Mesendoderm (in vitro differentiated cells): ENCODE results near the gene IL13.

ENCODE experiments used
- DNase-seq: peaks from one replicate; pipeline ENCODE4 v3.0.0; 2013
- H2AK5ac ChIP-seq: 2 replicates; pipeline ENCODE4 v1.6.1; 2013; ENCODE audit warnings: low read length, inconsistent platforms
- H2BK120ac ChIP-seq: 2 replicates; pipeline ENCODE4 v1.6.1; 2013; ENCODE audit warnings: low read depth, mild to moderate bottlenecking, low read length, moderate library complexity, mixed read lengths
- H2BK15ac ChIP-seq: replicated peaks from 2 replicates; pipeline ENCODE4 v1.6.1; 2013; ENCODE audit warnings: low read depth, mild to moderate bottlenecking, moderate library complexity
- H2BK5ac ChIP-seq: 2 replicates; pipeline ENCODE4 v1.6.1; 2013; ENCODE audit warnings: low read length, inconsistent platforms
- H3K18ac ChIP-seq: 2 replicates; pipeline ENCODE4 v1.6.1; 2013; ENCODE audit warnings: mild to moderate bottlenecking, low read length, mixed read lengths
- H3K23ac ChIP-seq: one replicate; pipeline ENCODE4 v1.6.1; 2013; ENCODE audit warnings: low read length
- H3K27ac ChIP-seq: 2 replicates; pipeline ENCODE4 v1.5.1; 2013; ENCODE audit warnings: low read depth, mild to moderate bottlenecking, inconsistent platforms, low read length, moderate library complexity
- H3K27me3 ChIP-seq: 2 replicates; pipeline ENCODE4 v1.6.1; 2013; ENCODE audit warnings: low read length, control low read depth, mild to moderate bottlenecking, inconsistent platforms; ENCODE audit not compliant: insufficient read depth, poor library complexity
- H3K36me3 ChIP-seq: 2 replicates; pipeline ENCODE4 v1.6.1; 2013; ENCODE audit warnings: low read length, inconsistent platforms; ENCODE audit not compliant: control insufficient read depth, insufficient read depth
- H3K4ac ChIP-seq: one replicate; pipeline ENCODE4 v1.6.1; 2013; ENCODE audit warnings: low read depth, mild to moderate bottlenecking, low read length, moderate library complexity
- H3K4me1 ChIP-seq: 2 replicates; pipeline ENCODE4 v1.6.1; 2013; ENCODE audit warnings: low read depth, low read length, inconsistent platforms; ENCODE audit not compliant: control insufficient read depth
- H3K4me2 ChIP-seq: 2 replicates; pipeline ENCODE4 v1.6.1; 2013; ENCODE audit warnings: low read length
- H3K4me3 ChIP-seq: 2 replicates; pipeline ENCODE4 v1.5.1; 2013; ENCODE audit warnings: mild to moderate bottlenecking, low read length
- H3K56ac ChIP-seq: one replicate; pipeline ENCODE4 v1.6.1; 2013; ENCODE audit warnings: low read length
- H3K79me1 ChIP-seq: 2 replicates; pipeline ENCODE4 v1.6.1; 2013; ENCODE audit warnings: low read length, inconsistent platforms
- H3K79me2 ChIP-seq: 2 replicates; pipeline ENCODE4 v1.6.1; 2013; ENCODE audit warnings: mild to moderate bottlenecking, low read length; ENCODE audit not compliant: control insufficient read depth, insufficient read depth
- H3K9ac ChIP-seq: 2 replicates; pipeline ENCODE4 v1.6.1; 2013; ENCODE audit warnings: low read length, inconsistent platforms
- H4K5ac ChIP-seq: one replicate; pipeline ENCODE4 v1.6.1; 2013; ENCODE audit warnings: low read length
- H4K8ac ChIP-seq: one replicate; pipeline ENCODE4 v1.6.1; 2013; ENCODE audit warnings: low read depth, mild to moderate bottlenecking, control low read depth, low read length, moderate library complexity
- WGBS: extraction: QIAGEN DNeasy Blood & Tissue Kit; methylation state at CpG from one replicate; pipeline ENCODE4 v1.1.7; 2013; ENCODE audit warnings: low lambda C conversion rate, missing lambda C conversion rate; ENCODE audit not compliant: insufficient coverage; ENCODE audit errors: extremely low coverage; 5-methylcytosine and 5-hydroxymethylcytosine counted together

Gene IL13

GRCh38 chr5:132673488-132673887, 15.5 kb downstream of the IL13 start:
- H3K4ac ChIP-seq, result no peak overlapping the region
- peaks cover 2% of the 10 kb centered on the region for H3K4me1 ChIP-seq
- H3K4me2 ChIP-seq, result no peak overlapping the region
- H2AK5ac ChIP-seq, result no peak overlapping the region
- H3K27ac ChIP-seq, result no peak overlapping the region
- no peak overlapping the region for H2BK15ac ChIP-seq
- H3K23ac ChIP-seq, result no peak overlapping the region
- H3K9ac ChIP-seq, result no peak overlapping the region
- no peak overlapping the region for H3K18ac ChIP-seq
- no CpG with 5 or more reads among the region's 1 CpG for WGBS
- H3K27me3 ChIP-seq, result no peaks in the 10 kb centered on the region
- no peak overlapping the region for H3K56ac ChIP-seq
- DNase-seq, result no peak
- no peak overlapping the region for H4K5ac ChIP-seq
- H3K79me1 ChIP-seq, result no peaks in the 10 kb centered on the region
- no peak overlapping the region for H4K8ac ChIP-seq
- H3K36me3 ChIP-seq, result no peaks in the 10 kb centered on the region
- no peak overlapping the region for H2BK120ac ChIP-seq
- no peak overlapping the region for H3K4me3 ChIP-seq
- H3K79me2 ChIP-seq, result no peaks in the 10 kb centered on the region
- no peak overlapping the region for H2BK5ac ChIP-seq

- Histone ChIP-seq H2AK5ac (no peak within 1 kb of the TSS), H3K27ac (no peak within 1 kb of the TSS), H3K79me1 (no peaks in the 10 kb centered on the region), H3K36me3 (no peaks in the 10 kb centered on the region), H3K9ac (no peak within 1 kb of the TSS), H4K5ac (no peak within 1 kb of the TSS), H3K4ac (no peak within 1 kb of the TSS), H3K56ac (no peak within 1 kb of the TSS), H3K23ac (no peak within 1 kb of the TSS), H2BK5ac (no peak within 1 kb of the TSS), H2BK120ac (no peak within 1 kb of the TSS), H4K8ac (no peak within 1 kb of the TSS), H3K79me2 (no peaks in the 10 kb centered on the region), H2BK15ac (no peak within 1 kb of the TSS), H3K4me3 (no peak within 1 kb of the TSS), H3K4me2 (no peak within 1 kb of the TSS), H3K27me3 (no peaks in the 10 kb centered on the region), H3K18ac (no peak within 1 kb of the TSS), H3K4me1 (peaks cover 2% of the 10 kb centered on the region)
- no CpG with 5 or more reads among the region's 14 CpGs for WGBS
- DNase-seq, result no peak
Observed at GRCh38 chr5:132673939-132674630, 16.1 kb downstream of the IL13 start, which contains the start of gene IL4. Gene IL4 (plus strand): TSS chr5:132673989. CDS start chr5:132674051, 62 bp downstream.

- no peak overlapping the region for H2BK15ac ChIP-seq
- H3K18ac ChIP-seq, result no peak overlapping the region
- no peaks in the 10 kb centered on the region for H3K79me2 ChIP-seq
- no peak overlapping the region for H2BK5ac ChIP-seq
- H3K56ac ChIP-seq, result no peak overlapping the region
- H2AK5ac ChIP-seq, result no peak overlapping the region
- no peak overlapping the region for H4K8ac ChIP-seq
- no peaks in the 10 kb centered on the region for H3K36me3 ChIP-seq
- peaks cover 2% of the 10 kb centered on the region for H3K4me1 ChIP-seq
- no peak overlapping the region for H3K4me3 ChIP-seq
- WGBS, result no CpG with 5 or more reads among the region's 13 CpGs
- no peaks in the 10 kb centered on the region for H3K79me1 ChIP-seq
- H2BK120ac ChIP-seq, result no peak overlapping the region
- H3K4ac ChIP-seq, result no peak overlapping the region
- no peak for DNase-seq
- no peak overlapping the region for H3K9ac ChIP-seq
- H4K5ac ChIP-seq, result no peak overlapping the region
- no peaks in the 10 kb centered on the region for H3K27me3 ChIP-seq
- H3K27ac ChIP-seq, result no peak overlapping the region
- no peak overlapping the region for H3K4me2 ChIP-seq
- H3K23ac ChIP-seq, result no peak overlapping the region
Observed at GRCh38 chr5:132674671-132675506, 16.9 kb downstream of the IL13 start.

GRCh38 chr5:132675936-132676689, 18.1 kb downstream of the IL13 start:
- H4K5ac ChIP-seq, result no peak overlapping the region
- H3K27ac ChIP-seq, result no peak overlapping the region
- no peak overlapping the region for H2BK5ac ChIP-seq
- H3K79me2 ChIP-seq, result no peaks in the 10 kb centered on the region
- H3K27me3 ChIP-seq, result no peaks in the 10 kb centered on the region
- no peak overlapping the region for H2BK15ac ChIP-seq
- WGBS, result no CpG with 5 or more reads among the region's 11 CpGs
- H2AK5ac ChIP-seq, result no peak overlapping the region
- H3K4ac ChIP-seq, result no peak overlapping the region
- peaks cover 2% of the 10 kb centered on the region for H3K4me1 ChIP-seq
- H2BK120ac ChIP-seq, result no peak overlapping the region
- H3K56ac ChIP-seq, result no peak overlapping the region
- DNase-seq, result no peak
- H4K8ac ChIP-seq, result no peak overlapping the region
- H3K9ac ChIP-seq, result no peak overlapping the region
- H3K18ac ChIP-seq, result no peak overlapping the region
- H3K4me3 ChIP-seq, result no peak overlapping the region
- no peaks in the 10 kb centered on the region for H3K36me3 ChIP-seq
- H3K4me2 ChIP-seq, result no peak overlapping the region
- no peaks in the 10 kb centered on the region for H3K79me1 ChIP-seq
- H3K23ac ChIP-seq, result no peak overlapping the region

GRCh38 chr5:132677191-132677590, 19.2 kb downstream of the IL13 start:
- no CpG with 5 or more reads among the region's 7 CpGs for WGBS
- Histone ChIP-seq H3K79me2 (no peaks in the 10 kb centered on the region), H3K18ac (no peak overlapping the region), H4K8ac (no peak overlapping the region), H3K4me1 (peaks cover 2% of the 10 kb centered on the region), H3K27ac (no peak overlapping the region), H3K9ac (no peak overlapping the region), H2BK120ac (no peak overlapping the region), H2BK15ac (no peak overlapping the region), H2AK5ac (no peak overlapping the region), H3K4me2 (no peak overlapping the region), H3K56ac (no peak overlapping the region), H3K4me3 (no peak overlapping the region), H3K36me3 (no peaks in the 10 kb centered on the region), H3K23ac (no peak overlapping the region), H2BK5ac (no peak overlapping the region), H3K27me3 (no peaks in the 10 kb centered on the region), H3K4ac (no peak overlapping the region), H3K79me1 (no peaks in the 10 kb centered on the region), H4K5ac (no peak overlapping the region)
- DNase-seq, result peak; percentile 65
